NCI-H2227 (cell line): ENCODE measurements around the gene NEU1.
"Not testable (repeated sequence)": the region's sequence is repeated elsewhere in the genome, so short reads cannot be mapped to it uniquely, and the experiment has no call there.

Source experiments
- DNase-seq: peaks from one replicate; lab custom pipeline; 2025; ENCODE audit not compliant: unreplicated experiment; lab: John Stamatoyannopoulos, UW

Gene NEU1

DNA sequence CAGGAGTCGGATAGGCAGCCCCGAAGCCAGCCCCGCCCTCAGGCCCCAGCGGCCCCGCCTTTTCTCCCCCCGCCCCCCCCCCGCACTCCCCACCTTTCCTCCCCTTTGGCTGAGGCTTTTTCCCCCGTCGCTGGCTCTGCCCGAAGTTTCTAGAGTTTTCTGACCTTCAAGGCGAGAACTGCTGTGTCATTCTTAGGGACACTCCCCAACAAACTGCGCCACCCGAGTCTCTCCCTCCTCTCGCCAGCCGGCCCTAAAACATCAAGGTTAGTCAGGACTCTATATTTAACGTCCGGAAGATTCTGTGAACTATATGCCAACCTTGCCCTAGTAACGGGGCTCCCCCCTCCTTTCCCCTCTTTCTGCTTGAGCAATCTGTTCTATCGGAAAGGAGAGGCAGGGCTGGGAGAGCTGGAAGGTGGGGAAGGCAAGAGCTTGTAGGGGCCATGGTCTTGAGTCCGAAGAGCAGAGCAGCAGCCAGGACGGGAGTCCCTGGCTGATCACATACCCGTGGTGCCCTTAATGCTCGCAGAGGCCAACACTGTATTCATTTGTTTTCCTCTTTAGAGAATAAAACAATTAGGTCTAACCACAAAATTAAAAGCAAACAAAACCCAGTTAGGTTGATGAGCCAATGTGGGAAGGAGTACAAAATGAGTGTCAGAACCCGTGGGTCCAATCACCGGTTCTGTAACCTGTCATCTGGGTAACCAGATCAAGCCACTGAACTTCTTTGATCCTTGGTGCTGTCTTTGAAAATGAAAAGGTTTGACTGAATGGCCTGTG, 40.4 kb downstream of the NEU1 start:
- DNase-seq: peak; percentile 65

DNA sequence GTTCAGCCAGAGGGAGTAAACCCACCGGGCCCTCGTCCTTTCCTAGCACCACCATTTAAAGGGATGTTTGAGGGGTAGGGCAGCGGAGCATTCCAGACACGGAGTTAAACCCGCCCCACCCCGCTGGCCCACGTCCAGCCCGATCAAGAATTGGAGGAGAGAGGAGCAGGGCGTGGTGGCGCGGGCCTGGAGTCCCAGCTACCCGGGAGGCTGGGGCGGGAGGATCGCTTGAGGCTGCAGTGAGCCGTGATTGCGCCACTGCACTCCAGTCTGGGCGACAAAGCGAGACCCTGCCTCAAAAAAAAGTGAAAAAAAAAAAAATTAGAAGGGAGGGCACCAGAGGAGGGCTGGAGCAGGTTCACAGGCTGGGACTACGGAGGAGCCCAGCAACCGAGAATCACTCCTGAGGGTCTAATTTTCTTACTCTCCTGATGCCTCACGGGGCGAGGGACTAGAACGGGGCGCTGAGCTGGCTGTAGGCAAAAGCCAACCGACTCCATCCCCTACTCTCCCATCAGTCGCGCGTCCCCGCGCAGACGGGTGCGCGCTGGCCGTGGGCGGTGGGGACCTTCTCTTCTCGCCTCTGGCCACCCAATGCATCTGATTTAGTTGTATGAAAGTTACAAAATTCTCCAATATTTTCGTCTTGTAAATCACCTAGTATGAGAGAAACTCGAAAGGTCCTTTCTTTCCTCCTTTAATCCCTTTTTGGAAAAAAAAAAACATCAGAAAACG, 41.2 kb downstream of the NEU1 start:
- peak; percentile 75 for DNase-seq

DNA sequence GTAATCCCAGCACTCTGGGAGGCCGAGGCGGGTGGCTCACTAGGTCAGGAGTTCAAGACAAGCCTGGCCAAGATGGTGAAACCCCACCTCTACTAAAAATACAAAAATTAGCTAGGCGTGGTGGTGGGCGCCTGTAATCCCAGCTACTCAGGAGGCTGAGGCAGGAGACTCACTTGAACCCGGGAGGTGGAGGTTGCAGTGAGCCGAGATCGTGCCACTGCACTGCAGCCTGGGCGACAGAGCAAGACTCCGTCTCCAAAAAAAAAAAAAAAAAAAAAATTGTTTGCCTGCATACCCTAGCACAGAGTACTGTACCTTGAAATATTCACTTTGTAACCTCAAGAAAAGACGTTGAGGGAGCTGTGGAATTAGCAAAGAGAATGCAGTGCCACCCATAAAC, 42.2 kb downstream of the NEU1 start:
- not testable (repeated sequence) for DNase-seq

DNA sequence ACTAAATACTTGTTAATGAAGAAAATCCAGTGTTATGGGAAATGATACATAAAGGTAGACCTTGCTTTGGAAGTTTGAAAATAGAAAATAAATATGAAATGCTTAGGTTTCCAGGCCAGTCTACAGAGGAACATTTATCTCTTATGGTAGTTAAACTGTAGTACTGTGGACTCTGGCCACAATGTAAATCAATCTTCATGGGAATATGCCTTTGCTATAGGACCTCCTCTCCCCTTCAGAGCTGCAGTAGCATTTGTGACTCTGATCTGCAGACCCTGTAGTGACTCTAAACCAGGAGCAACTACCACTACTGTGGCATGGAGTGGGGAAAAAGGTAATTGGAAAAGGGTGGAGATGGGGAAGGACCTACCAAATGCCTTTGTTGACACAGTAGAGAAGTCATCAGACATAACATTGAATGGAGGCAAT, 42.7 kb downstream of the NEU1 start:
- DNase-seq: no peak

DNA sequence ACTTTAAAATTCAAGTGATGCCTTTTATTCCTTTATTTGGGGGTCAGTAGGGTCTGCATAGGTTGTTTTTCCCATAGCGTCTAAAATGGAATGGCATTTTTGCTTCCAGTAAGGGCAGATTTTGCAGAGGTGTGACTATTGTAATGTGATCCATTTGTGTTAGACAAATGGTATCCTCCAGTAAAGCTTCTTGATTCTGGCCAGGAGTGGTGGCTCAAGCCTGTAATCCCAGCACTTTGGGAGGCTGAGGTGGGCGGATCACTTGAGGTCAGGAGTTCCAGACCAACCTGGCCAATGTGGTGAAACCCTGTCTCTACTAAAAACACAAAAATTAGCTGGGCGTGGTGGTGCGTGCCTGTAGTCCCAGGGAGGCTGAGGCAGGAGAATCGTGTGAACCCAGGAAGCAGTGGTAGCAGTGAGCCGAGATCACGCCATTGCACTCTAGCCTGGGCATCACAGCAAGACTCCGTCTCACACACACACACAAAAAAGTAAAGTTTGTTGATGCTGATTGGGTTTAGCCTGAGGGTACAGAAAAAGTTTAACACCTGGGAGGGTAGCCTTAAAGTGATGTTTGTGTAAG, 44.6 kb downstream of the NEU1 start:
- DNase-seq: not testable (repeated sequence)

DNA sequence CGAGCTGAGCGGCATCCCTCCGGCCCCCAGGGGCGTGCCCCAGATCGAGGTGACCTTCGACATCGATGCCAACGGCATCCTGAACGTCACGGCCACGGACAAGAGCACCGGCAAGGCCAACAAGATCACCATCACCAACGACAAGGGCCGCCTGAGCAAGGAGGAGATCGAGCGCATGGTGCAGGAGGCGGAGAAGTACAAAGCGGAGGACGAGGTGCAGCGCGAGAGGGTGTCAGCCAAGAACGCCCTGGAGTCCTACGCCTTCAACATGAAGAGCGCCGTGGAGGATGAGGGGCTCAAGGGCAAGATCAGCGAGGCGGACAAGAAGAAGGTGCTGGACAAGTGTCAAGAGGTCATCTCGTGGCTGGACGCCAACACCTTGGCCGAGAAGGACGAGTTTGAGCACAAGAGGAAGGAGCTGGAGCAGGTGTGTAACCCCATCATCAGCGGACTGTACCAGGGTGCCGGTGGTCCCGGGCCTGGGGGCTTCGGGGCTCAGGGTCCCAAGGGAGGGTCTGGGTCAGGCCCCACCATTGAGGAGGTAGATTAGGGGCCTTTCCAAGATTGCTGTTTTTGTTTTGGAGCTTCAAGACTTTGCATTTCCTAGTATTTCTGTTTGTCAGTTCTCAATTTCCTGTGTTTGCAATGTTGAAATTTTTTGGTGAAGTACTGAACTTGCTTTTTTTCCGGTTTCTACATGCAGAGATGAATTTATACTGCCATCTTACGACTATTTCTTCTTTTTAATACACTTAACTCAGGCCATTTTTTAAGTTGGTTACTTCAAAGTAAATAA, 45.3 kb downstream of the NEU1 start:
- not testable (repeated sequence) for DNase-seq

DNA sequence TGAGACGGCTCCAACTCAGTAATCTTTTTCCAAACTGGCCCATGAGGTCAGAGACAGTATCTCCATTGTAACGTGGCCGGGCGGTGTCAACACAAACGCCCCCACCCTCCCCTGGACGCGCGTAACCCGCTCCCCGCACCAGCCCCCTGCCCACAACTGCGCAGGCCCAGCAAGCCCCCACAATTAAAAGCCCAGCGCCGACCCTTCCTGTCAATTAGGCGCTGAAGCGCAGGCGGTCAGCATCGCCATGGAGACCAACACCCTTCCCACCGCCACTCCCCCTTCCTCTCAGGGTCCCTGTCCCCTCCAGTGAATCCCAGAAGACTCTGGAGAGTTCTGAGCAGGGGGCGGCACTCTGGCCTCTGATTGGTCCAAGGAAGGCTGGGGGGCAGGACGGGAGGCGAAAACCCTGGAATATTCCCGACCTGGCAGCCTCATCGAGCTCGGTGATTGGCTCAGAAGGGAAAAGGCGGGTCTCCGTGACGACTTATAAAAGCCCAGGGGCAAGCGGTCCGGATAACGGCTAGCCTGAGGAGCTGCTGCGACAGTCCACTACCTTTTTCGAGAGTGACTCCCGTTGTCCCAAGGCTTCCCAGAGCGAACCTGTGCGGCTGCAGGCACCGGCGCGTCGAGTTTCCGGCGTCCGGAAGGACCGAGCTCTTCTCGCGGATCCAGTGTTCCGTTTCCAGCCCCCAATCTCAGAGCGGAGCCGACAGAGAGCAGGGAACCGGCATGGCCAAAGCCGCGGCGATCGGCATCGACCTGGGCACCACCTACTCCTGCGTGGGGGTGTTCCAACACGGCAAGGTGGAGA, 47.4 kb downstream of the NEU1 start, which contains the start of the genes HSPA1A and HSPA1L:
HSPA1A (plus strand) TSS at position 519 of the 814 bp plus-strand sequence; CDS start at position 733, 214 bp downstream.
HSPA1L (minus strand) TSS at position 259 of the 814 bp plus-strand sequence. CDS start 3,311 bp downstream, outside the sequence.
- peak; percentile 99 for DNase-seq

DNA sequence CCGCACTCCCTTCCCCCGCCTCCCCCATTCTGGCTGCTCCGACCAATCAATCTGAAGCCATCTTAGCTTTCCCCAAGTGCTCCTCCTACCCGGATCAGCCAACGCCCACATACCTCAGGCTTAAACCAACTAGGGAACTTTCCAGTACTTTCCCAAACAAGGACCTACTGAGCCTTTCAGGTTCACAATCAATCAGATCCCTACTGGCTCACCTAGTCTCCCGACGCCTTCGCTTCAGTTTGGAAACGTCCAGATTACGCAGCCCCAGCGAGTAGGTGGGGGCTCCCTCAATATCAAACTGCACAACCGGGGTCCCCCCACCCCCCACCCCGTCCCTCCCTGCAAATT, 48.0 kb downstream of the NEU1 start:
- peak; percentile 94 for DNase-seq

DNA sequence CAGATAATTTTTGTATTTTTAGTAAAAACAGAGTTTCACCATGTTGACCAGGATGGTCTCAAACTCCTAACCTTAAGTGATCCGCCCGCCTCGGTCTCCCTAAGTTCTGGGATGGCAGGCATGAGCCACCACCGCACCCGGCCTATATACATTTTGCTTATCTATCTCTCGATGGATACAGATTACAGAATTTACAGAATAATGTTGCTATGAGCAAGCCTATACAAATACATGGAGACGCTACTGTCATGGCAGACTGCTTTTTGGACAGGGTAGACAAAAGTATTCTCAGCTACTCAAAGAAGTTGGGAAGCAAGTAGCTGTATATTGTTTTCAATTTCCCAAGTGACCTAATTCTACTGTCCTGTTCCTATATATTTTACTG, 49.2 kb downstream of the NEU1 start:
- no peak for DNase-seq

DNA sequence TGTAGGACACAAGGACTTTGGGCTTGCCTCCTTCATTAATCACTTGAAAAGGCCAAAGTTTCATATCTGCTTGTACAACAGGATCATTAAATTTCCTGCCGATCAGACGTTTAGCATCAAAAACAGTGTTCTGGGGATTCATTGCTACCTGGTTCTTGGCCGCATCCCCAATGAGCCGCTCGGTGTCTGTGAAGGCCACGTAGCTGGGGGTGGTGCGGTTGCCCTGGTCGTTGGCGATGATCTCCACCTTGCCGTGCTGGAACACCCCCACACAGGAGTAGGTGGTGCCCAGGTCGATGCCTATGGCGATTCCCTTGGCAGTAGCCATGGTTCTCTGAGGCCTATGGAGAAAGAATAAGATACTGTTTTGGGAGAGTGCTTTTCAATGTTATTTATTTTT, 51.0 kb downstream of the NEU1 start:
- no peak for DNase-seq

DNA sequence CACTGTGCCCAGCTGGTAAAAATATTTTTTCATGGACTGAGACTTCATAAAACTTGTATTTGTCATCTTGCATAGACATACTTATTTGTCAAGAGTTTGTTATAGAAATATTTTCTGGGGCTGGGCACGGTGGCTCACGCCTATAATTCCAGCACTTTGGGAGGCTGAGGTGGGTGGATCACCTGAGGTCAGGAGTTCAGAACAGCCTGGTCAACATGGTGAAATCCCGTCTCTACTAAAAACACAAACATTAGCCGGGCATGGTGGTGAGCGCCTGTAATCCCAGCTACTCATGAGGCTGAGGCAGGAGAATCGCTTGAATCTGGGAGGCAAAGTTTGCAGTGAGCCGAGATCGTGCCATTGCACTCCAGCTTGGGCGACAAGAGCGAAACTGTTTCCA, 54.0 kb downstream of the NEU1 start:
- not testable (repeated sequence) for DNase-seq
